ENCODE data around the gene NCBP2L.

GRCh38 chrX:107825698-107826237 is 48.2 kb downstream of the NCBP2L start, which contains the start of gene MID2:
- TF ChIP-seq EZH2 (IDR thresholded peaks at IDR 0.05; ENCODE audit: borderline replicate concordance, low read length) (no peak), CTCF (IDR thresholded peaks at IDR 0.05; ENCODE audit: low read length) (no peak)

All from OCI-LY1 (cell line).